Measurements from ENCODE around the gene NUP188. TPM values are rescaled to one million over a fixed set of nuclear protein-coding genes. Genes with fewer than 3 reads are reported as not detected.
A peak's percentile ranks its signal among the peaks of the same experiment; 100 is the strongest.

Gene NUP188
- total RNA-seq, 1 donor from 2014 or later: 37.6 TPM

- no peak for TF ChIP-seq CTCF (conservative IDR thresholded peaks at IDR 0.05; ENCODE audit: low read depth, low read length)
- H3K4me3 ChIP-seq (ENCODE audit: low read depth, low read length): no peak overlapping the region
- DNase-seq (ENCODE audit: low read depth): no peak
Measured at GRCh38 chr9:128983536-128983935, 36.0 kb downstream of the NUP188 start.

- TF ChIP-seq CTCF (conservative IDR thresholded peaks at IDR 0.05; ENCODE audit: low read depth, low read length): no peak
- no peak for DNase-seq (ENCODE audit: low read depth)
- H3K4me3 ChIP-seq (ENCODE audit: low read depth, low read length): no peak overlapping the region
Measured at GRCh38 chr9:128986671-128987070, 39.2 kb downstream of the NUP188 start.

- H3K4me3 ChIP-seq (ENCODE audit: low read depth, low read length): no peak overlapping the region
- DNase-seq (ENCODE audit: low read depth): no peak
- TF ChIP-seq CTCF (conservative IDR thresholded peaks at IDR 0.05; ENCODE audit: low read depth, low read length): no peak
Measured at GRCh38 chr9:128987805-128988204, 40.3 kb downstream of the NUP188 start.

- no peak overlapping the region for H3K4me3 ChIP-seq (ENCODE audit: low read depth, low read length)
- DNase-seq (ENCODE audit: low read depth): no peak
- TF ChIP-seq CTCF (conservative IDR thresholded peaks at IDR 0.05; ENCODE audit: low read depth, low read length): peak; percentile 33
Measured at GRCh38 chr9:128992995-128993394, 45.5 kb downstream of the NUP188 start.

- H3K4me3 ChIP-seq (ENCODE audit: low read depth, low read length): no peak overlapping the region
- no peak for DNase-seq (ENCODE audit: low read depth)
- TF ChIP-seq CTCF (conservative IDR thresholded peaks at IDR 0.05; ENCODE audit: low read depth, low read length): no peak
Measured at GRCh38 chr9:128995791-128996190, 48.3 kb downstream of the NUP188 start.

GRCh38 chr9:128998462-128998861, 51.0 kb downstream of the NUP188 start:
- DNase-seq (ENCODE audit: low read depth): no peak
- no peak overlapping the region for H3K4me3 ChIP-seq (ENCODE audit: low read depth, low read length)
- TF ChIP-seq CTCF (conservative IDR thresholded peaks at IDR 0.05; ENCODE audit: low read depth, low read length): no peak

- no peak overlapping the region for H3K4me3 ChIP-seq (ENCODE audit: low read depth, low read length)
- TF ChIP-seq CTCF (conservative IDR thresholded peaks at IDR 0.05; ENCODE audit: low read depth, low read length): no peak
- DNase-seq (ENCODE audit: low read depth): no peak
Measured at GRCh38 chr9:128999581-129000206, 52.2 kb downstream of the NUP188 start.

Data from epithelial cell of proximal tubule (primary cell).